ENCODE results near the gene MEF2A.

- TF ChIP-seq ZNF274 (IDR thresholded peaks at IDR 0.05; ENCODE audit: low read depth, low read length): no peak
- TF ChIP-seq YY1 (IDR thresholded peaks at IDR 0.05; ENCODE audit: insufficient read depth, insufficient read length): no peak
Measured at GRCh38 chr15:99729327-99729726, 163.5 kb downstream of the MEF2A start.

All from NT2/D1 (cell line).